Measurements from ENCODE around the gene ARGLU1.

Gene ARGLU1

DNA sequence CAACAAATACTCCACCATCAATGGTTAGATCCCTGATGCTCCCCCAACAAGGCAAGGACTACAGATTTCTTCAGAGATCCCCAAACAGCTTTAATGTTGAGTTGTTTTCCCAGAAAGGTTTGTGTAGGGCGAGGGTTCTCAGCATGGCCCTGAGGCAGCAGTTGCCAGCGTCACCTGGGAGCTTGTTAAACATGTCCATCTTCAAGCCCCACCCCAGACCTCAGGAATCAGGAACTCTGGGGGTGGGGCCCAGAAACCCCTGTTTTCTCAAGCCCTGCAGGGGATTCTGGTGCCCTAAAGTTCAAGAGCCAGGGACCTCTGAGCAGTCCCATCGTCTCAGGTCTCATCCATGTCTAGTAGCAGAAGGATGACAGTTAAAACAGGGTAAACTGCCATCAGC is 42.1 kb downstream of the ARGLU1 start:
- no peak for DNase-seq (ENCODE audit: low read depth in 2 of 2)

DNA sequence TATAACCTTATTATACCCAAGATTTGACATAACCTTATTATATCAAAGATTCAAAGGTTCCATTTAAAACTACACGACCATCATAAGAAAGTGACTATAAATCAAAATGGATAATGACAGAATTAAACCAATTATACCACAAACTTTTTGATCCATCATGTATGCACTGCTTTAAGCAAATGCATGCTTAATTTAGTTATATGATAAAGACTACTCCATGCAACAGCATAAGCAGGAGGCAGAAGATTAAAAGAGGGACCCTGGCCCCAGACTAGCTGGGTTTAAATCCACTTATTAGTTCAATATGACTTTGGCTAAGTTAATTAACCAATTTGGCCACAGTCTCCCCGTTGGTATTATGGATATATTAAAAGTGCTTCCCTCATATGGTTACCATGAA is 43.8 kb downstream of the ARGLU1 start:
- no peak for DNase-seq (ENCODE audit: low read depth in 2 of 2)

- DNase-seq (ENCODE audit: low read depth in 2 of 2) = no peak
Observed at GRCh38 chr13:106523576-106523975, 44.4 kb downstream of the ARGLU1 start.

DNA sequence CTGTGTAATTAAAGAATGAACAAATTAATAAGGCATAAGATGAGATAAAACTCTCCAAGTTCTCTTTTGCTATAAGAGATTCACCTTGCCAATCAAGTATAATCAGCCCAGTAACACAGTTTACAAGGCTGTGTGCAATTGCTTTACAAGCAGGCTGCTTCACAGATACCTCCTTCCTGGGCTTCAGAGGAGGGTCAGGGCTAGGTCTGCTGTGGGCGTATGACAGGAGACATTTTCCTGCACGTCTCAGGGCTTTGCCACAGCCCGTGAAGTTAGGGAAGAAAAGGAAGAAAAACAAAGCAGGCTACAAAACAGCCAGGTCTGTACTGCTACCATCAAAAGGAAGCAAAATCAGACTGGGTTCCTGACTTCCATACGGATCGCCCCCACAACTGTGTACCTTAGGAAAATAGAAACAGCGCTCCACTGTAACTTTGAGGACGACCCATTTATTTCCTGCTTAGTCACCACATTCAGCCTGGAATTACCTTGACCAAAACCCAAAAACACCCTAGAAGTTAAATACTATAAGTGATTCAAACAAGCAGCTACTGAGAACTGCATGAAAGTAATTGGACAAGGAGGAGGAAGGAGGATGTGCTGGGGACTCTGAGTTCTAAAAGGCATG is 44.9 kb downstream of the ARGLU1 start:
- no peak for DNase-seq (ENCODE audit: low read depth in 2 of 2)

GRCh38 chr13:106522112-106522705 is 45.7 kb downstream of the ARGLU1 start:
- no peak for DNase-seq (ENCODE audit: low read depth in 2 of 2)

- DNase-seq (ENCODE audit: low read depth in 2 of 2) = no peak
Observed at GRCh38 chr13:106521095-106521799, 46.7 kb downstream of the ARGLU1 start.

DNA sequence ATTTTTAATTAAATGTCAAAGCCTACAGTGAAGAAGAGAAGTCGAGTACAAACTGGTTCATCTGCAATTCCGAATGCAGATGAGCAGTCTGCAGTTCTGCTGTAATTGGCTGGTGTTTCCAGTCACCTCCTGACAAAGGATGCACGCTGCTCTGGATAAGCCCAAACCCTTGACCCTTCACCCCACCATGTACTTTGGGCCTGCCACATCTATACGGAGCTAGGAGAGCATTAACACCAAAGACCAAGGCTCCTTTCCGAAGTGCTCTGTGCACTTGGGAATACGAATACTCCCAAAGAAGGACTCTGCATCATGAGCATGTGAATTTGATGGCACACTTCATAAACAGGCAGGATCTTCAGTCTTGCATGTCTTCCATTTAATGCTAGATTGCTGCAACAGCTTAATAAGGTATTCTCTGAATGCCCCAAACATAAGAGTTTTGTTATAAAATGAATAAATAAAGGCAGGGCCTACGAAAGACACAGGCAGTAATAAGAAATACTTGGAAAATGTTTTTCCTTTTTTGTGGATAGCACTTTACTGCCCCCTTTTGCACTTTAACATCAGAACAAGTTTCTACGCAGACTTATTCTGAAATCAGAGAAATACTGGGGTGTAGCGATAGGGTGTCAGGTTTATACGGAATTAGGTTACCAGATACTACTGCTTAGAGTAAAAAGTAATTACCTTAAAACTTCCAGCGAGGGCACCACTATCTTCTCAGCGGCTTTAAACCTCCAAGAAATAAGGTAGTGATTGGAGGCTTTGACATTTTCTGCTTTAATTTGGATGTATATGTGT is 47.5 kb downstream of the ARGLU1 start:
- no peak for DNase-seq (ENCODE audit: low read depth in 2 of 2)

- no peak for DNase-seq (ENCODE audit: low read depth in 2 of 2)
Observed at GRCh38 chr13:106518512-106518911, 49.4 kb downstream of the ARGLU1 start.

DNA sequence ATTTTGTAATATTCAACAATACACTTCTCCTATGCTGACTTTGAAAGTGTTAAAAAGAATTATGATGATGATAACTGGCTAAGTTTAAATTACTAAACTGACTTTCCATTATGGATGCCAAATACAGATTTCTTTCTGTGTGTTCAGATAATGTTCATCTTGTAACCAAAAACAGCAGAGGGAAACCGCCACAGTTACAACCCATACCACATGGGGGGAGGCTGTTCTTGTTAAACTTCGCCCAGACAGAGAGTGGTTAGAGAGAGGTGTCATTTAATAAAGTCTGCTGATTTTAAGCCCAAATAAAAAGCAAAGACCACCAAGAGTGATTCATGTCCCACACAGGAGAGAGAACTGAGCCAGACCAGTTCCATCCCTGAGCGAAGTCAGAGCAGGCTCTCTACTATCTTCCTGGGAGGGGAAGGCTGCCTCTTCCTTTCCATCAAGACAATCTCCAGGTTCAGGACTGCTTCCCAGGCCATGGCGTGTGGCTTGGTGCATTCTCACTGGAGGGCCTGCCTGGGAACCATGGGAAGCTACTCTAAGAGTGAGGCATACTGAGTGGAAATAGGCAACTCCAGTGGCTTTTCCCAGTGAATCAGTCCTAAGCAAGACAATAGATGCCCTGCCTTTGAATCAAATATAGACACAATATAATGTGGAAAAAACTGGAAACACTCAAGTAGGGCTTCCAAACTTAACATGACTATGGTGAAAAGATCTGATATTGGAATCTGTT is 50.7 kb downstream of the ARGLU1 start:
- DNase-seq (ENCODE audit: low read depth in 2 of 2) = no peak

DNA sequence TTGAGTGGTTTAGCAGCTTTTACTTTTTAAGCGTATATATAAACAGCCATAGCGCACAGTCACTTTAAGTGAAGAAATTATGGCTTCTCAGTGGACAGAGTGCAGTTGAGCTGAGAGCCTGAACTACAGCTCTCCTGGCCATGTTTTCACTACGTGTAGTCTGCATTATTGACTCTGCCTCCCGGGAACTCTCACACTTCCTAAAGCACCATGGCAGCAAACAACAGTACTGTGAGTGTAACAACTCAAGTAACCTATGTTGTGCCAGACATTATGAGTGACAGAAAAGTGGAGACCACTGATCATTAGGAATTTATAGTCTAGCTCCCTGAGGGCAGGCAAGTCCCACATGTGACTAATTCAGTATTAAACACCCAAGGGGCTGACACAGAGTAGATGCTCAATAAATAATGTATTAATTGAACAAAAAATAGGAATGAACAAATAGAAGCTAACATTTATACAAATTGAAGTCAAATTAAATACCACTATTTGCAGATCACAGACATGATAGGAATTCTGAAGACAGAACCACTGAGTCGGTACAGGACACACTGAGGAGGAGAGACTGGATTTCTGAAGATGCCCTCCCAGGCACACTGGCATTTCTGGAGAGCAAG is 52.2 kb downstream of the ARGLU1 start:
- no peak for DNase-seq (ENCODE audit: low read depth in 2 of 2)

- DNase-seq (ENCODE audit: low read depth in 2 of 2) = no peak
Observed at GRCh38 chr13:106514928-106515634, 52.9 kb downstream of the ARGLU1 start.

DNA sequence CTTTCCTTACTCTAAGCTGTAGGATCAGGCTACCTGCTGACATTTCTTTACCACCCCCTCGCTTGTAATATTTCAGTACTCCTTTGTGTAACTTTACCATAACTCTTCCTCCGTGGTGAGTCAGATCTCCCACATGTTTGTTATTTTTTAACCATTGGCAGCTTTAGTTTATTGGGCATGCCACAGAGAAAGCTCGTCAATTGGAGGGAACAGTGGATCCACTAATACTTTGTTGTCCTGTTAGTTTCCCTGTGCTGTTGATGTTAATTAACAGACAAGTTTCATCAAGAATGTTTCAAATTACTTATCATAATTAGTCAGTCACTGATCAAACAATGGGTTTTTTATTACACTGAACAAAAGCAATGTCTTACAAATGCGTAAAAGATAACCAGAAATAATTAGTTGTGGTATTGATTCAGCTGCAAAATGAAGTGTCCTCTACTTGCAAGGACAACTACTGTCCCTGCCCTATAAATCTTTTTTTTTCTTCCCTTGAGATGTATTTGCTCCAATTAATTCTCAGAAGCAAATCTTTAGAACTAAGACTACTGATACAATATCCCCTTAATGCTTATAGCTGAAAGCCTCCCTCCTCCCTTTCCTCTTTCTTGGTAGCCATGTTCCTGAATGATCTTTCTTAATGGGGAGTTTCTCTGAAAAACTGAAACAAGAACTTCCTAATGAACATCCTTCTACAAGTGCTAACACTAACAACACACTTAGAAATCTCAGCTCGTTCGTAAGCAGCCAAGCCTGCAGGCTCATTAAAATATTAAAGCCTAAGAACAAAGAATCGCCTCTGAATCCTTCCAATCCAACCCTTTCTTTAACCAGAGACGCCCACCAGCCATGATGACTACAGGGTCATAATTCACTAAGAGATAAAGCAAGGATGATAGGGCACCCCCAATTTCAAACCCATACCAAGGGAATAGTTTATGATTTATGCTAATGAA is 54.6 kb downstream of the ARGLU1 start:
- no peak for DNase-seq (ENCODE audit: low read depth in 2 of 2)

DNA sequence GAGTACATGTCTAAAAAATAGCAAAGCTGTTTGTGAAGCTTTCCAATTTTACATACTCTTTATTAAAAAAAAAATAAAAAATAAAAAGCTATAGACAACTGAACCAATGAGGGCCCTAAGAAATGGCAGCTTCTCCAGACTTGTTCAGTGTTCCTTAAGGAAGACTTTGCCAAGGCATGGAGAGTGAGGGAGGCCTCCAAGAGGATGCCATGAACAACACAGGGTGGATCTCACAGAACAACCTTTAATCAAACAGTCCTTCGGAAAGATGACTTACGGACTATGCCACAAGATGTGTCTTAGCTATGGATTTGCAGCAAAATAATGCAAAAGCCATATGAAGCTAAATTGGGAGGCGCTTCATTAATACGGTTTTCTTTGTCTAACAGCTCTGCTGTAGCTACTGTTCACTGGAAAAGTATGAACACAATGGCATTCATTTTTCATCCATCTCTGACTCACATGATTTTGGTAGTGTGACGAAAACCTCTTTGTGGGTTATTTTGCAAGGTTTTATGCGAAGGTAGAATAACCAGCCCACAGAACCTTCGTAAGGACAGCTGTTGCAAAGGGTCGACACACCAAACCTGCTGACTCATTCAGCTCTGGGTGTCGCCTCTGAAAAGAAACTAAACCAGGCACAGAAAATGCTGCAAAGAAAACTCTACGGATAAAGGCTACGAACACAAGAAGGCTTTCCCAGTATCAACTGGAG is 60.2 kb downstream of the ARGLU1 start:
- no peak for DNase-seq (ENCODE audit: low read depth in 2 of 2)

DNA sequence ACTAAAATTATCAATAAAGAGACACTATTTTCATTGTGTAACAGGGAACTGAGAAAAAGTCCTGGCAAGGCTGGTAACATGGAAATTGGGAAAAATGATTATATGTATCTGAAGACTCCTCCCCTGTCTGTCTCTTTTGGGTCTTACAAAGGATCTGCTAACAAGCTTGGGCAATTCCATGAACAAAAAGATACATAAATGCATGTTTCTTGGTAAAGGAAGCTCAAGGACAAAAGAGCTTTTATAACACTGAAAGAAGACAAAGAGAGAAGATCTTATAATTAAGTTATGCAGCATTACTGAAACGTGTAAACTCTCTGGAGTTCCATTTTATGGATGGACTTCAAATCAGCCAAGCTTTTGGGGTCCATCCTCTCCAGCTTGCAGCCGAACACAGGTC is 61.7 kb downstream of the ARGLU1 start:
- no peak for DNase-seq (ENCODE audit: low read depth in 2 of 2)

DNA sequence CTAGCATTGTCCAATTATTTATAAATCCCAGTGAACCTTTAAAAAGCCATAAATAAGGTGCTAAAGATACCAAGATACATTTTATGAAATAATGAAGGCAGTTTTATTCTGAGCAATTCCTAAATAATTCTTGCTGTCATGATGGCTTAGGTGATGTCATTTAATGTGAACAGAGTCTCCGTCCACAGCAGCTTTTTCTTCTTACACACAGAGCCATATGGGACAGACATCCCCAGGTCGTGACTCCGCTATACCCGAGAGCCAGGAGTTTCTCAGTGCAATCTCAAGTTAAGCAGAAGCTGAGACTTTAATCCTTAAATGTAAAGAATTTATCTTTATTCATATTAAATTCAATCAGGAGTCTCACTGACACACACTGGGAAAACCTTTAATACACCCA is 62.2 kb downstream of the ARGLU1 start:
- DNase-seq (ENCODE audit: low read depth in 2 of 2) = no peak

DNA sequence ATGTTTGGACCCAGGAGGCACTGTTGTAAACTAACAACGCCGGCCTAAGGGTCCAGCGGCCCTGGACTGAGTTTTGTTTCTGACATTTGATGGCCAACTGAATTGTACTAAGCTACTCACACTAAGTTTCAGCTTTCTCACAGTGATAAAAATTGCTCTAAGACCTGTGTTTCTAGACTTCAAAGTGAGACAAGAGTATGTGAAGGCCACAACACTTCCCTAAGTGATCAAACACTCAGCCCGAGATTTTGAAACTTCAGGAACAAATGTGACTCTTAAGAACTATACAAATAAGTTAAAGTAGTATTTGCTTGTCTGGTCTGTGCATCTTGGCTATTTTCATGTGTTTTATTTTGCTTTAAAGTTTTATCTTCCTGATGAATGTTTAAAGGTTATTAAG is 62.6 kb downstream of the ARGLU1 start:
- DNase-seq (ENCODE audit: low read depth in 2 of 2) = no peak

DNA sequence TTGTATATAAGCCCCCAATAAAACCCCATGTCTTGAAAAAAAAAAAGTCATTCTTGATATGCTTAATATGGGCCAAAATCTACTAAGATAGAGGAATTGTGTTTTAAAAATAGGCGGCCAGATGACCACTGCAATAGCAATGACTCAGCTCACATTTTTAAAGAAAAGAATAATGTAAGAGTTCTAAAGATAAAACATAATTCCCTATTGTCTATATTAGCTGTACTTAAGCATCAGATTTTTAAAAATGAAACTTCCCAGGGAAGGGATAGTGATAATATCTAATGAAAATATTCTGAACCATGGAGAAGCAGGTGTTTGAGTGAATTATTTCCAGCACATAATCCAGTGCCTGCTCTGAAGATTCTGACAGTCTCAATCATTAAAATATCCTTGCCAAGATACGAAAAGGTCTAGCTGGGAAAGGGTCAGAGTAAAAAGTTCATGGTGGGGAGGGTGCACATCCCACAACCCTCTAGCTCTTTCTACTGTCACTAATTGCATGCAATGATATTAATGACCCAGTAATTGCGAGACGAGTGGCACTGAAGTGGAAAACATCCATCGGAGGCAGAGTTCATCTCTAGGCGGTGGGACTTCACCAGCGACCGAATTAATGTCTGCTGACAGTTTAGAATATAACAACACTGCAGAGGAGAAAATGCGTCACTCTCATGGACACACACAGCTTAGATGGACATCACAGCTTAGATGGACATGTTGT is 64.0 kb downstream of the ARGLU1 start:
- DNase-seq (ENCODE audit: low read depth in 2 of 2) = no peak

GRCh38 chr13:106503272-106503671 is 64.7 kb downstream of the ARGLU1 start:
- DNase-seq (ENCODE audit: low read depth in 2 of 2) = no peak

Data from stimulated activated CD8-positive, alpha-beta memory T cell treated with anti-CD3 and anti-CD28 coated beads, Interleukin-2, amount 100 ng/mL, for 1 hour (primary cell).